ENCODE data around the gene HHAT.

The HHAT gene

DNA sequence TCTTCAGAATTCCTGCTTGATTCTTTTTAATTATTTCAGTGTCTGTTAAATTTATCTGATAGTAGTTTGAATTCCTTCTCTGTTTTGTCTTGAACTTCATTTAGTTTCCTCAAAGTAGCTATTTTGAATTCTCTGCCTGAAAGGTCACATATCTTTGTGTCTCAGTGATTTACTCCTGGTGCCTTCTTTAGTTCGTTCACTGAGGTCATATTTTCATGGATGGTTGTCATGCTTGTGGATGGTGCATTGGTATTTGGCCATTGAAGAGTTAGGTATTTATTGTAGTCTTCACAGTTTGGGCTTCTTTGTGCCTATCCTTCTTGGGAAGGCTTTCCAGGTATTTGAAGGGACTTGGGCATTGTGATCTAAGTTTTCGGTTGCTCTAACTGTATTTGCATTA, 267.9 kb downstream of the HHAT start:
- TF ChIP-seq, protein P1, sequence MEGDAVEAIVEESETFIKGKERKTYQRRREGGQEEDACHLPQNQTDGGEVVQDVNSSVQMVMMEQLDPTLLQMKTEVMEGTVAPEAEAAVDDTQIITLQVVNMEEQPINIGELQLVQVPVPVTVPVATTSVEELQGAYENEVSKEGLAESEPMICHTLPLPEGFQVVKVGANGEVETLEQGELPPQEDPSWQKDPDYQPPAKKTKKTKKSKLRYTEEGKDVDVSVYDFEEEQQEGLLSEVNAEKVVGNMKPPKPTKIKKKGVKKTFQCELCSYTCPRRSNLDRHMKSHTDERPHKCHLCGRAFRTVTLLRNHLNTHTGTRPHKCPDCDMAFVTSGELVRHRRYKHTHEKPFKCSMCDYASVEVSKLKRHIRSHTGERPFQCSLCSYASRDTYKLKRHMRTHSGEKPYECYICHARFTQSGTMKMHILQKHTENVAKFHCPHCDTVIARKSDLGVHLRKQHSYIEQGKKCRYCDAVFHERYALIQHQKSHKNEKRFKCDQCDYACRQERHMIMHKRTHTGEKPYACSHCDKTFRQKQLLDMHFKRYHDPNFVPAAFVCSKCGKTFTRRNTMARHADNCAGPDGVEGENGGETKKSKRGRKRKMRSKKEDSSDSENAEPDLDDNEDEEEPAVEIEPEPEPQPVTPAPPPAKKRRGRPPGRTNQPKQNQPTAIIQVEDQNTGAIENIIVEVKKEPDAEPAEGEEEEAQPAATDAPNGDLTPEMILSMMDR (IDR thresholded peaks at IDR 0.05; ENCODE audit: low read depth, low read length): no peak
- no peak for DNase-seq (ENCODE audit: extremely low read depth, low read depth)

DNA sequence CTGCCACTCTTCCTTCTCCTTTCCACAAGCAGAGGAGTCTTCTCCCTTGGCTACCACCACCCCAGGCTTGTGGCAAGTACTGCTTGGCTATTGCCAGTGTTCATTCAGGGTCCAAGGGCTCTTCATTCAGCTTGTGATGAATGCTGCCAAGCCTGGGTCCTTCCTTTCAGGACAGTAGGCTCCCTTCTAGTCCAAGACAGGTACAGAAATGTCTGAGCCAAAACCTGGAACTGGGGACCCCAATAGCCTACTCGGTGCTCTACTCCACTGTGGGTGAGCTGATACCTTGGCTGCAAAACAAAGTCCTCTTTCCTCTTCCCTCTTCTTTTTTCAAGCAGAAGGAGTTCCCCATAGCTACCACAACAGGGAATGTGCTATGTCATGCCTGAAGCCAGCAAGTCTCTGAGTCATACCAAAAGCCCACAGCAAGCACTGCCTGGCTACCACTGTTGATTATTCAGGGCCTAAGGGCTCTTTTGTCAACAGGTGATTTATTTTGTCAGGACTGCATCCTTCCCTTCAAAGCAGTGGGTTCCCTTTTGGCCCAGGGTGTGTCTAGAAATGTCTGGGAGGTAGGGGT, 268.9 kb downstream of the HHAT start:
- DNase-seq (ENCODE audit: extremely low read depth, low read depth): peak; percentile 79
- TF ChIP-seq, protein P1 (IDR thresholded peaks at IDR 0.05; ENCODE audit: low read depth, low read length): no peak

DNA sequence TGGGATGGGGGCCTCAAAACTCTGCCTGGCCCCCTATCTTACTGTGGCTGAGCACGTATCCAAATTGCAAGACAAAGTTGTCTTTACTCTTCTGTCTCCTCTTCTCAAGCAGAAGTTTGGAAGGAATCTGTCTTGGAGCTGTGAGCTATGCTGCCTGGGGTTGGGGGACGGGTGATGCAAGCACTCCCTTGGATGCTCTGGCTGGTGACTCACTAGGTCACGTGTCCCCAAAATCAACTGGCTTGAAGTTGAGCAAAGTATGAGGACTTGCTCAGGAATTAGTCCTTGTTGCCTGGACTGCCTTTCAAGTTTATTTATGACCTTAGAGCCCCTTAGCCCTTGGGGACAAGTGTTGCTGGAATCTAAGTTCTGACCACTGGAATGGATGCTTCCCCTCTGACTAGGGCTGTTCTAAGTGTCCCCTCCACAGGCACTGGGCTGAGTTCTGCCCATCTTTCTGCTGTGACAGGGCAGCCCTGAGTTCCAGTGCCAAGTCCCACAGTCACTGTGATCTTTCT, 269.5 kb downstream of the HHAT start:
- DNase-seq (ENCODE audit: extremely low read depth, low read depth): peak; percentile 90
- TF ChIP-seq, protein P1 (IDR thresholded peaks at IDR 0.05; ENCODE audit: low read depth, low read length): no peak

DNA sequence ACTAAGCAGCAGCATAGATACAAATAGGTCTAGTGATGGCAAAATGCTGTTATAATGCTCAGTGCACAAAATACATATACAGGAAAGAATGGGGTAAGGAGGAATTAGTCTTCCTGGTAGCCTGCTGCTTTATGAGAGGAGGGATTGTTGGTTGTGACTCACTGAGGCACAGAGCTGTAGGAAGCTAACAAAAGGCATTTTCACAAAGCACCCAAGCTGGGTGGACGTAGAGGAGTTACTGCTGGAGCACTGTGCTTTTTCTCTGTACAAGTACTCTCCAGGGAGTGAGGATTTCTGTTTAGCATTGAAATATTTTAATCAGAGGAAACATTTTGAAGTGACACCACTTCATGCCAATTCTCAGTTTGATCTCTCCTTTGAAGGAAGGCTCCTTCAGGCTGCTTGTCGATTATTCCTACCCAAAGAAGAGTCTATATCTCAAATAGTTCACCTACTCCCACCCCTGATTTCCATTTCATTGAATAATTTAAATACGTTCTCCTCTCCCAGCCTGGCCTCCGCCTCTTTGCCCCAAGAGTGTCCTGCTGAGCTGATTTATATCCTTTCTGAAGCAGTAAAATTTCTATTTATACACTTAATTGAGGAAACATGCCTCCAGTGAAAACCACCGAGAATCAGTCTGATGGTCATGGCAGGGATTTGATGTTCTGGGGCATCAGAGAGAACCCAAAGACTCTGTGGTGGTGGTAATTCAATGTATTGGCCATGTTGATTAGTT, 271.9 kb downstream of the HHAT start:
- TF ChIP-seq, protein P1 (IDR thresholded peaks at IDR 0.05; ENCODE audit: low read depth, low read length): no peak
- no peak for DNase-seq (ENCODE audit: extremely low read depth, low read depth)

DNA sequence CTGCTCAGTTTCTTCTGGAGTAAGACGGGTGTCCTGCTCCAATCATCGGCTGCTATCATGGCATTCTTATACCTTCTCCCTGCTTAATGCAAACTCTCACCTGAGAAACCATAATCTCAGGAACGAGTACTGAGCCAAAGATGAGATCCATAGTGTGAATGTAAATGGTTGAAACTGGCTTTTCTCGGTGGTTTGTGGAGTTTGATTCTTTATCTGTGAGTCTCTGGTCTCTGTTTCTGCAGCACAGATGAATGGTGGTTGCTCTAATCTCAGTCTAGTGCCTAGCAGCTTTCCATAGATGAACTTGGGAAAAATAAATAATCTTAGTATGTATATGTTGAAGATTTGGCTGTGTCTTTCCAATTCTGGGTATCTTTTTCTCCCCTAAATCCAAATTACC, 274.4 kb downstream of the HHAT start:
- TF ChIP-seq, protein P1 (IDR thresholded peaks at IDR 0.05; ENCODE audit: low read depth, low read length): no peak
- DNase-seq (ENCODE audit: extremely low read depth, low read depth): no peak

DNA sequence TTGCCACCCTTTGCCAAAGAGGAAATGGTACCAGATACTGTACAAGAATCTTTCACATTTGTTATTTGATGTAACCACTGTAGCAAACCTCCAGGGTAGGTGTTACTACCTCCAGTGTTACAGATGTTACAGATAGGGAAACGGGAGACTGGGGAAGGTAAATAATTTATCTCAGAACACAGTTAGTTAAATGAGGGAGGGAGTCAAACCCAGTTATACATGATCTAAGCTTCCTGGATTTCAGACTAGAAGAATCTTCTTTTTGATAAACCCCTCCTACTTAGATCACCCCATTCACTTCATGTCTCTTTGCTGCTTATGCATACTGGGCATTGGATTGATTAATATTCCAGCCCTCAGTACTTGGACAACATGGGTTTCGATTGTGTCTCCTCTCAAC, 276.4 kb downstream of the HHAT start:
- TF ChIP-seq, protein P1 (IDR thresholded peaks at IDR 0.05; ENCODE audit: low read depth, low read length): no peak

DNA sequence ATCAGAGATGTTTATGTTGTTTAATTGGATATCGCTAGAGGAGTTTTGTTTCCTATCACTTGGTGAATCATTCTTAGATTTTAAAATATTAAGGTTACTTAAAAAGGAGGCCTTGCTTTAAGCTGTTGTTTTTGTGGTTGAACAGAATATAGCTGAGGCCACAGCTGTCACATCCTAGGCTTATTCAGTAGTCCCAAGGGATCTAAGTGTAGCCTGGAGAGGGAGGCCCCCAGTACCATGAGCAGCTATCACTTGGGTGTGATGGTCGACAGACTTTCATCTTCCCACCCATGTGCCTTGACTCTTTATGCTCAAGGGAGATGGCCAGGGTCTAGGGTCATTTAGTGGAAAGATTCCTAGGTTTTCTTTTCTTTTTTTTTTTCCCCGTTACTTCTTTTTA, 278.7 kb downstream of the HHAT start:
- TF ChIP-seq, protein P1 (IDR thresholded peaks at IDR 0.05; ENCODE audit: low read depth, low read length): no peak
- DNase-seq (ENCODE audit: extremely low read depth, low read depth): no peak

More for the DNA sequence above, 276.4 kb downstream of the HHAT start:
- DNase-seq (ENCODE audit: extremely low read depth, low read depth): no peak

All from AG09319 (cell line).